ENCODE results near the gene CENPN. TPM values are rescaled to one million over a fixed set of nuclear protein-coding genes. Genes with fewer than 3 reads are reported as not detected.

Gene CENPN
- total RNA-seq, 1 donor from 2014 or later: 5.3 TPM

DNA sequence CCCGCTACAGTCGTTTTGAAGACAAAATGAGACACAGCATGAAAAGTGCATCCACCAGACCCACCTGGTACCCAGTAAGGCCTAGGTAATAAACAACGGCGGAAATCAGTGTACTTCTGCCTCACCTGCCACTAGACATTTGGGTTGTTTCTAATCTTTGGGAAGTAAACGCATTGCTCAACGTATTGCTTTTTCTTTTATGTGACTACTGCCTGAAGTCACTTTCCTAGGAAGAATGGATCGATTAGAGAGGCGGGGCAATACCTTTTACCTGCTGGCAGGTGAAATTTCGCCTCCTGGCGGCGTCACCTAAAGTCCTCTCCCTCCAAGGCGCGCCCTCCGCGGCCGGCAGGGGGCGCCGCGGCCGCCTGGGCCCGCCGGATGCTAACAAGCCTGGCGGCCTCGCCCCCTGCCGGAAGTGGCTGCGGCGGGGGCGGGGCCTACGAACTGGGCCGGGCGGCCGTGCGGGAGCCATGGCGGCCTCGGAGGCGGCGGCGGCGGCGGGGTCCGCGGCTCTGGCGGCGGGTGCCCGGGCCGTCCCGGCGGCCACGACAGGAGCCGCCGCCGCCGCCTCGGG, 28.5 kb downstream of the CENPN start, which contains the start of gene ATMIN:
Gene ATMIN (plus strand): TSS at position 445 of the 577 bp plus-strand sequence. CDS start 29 bp downstream, at position 474.
- peak; percentile 32 for DNase-seq

DNA sequence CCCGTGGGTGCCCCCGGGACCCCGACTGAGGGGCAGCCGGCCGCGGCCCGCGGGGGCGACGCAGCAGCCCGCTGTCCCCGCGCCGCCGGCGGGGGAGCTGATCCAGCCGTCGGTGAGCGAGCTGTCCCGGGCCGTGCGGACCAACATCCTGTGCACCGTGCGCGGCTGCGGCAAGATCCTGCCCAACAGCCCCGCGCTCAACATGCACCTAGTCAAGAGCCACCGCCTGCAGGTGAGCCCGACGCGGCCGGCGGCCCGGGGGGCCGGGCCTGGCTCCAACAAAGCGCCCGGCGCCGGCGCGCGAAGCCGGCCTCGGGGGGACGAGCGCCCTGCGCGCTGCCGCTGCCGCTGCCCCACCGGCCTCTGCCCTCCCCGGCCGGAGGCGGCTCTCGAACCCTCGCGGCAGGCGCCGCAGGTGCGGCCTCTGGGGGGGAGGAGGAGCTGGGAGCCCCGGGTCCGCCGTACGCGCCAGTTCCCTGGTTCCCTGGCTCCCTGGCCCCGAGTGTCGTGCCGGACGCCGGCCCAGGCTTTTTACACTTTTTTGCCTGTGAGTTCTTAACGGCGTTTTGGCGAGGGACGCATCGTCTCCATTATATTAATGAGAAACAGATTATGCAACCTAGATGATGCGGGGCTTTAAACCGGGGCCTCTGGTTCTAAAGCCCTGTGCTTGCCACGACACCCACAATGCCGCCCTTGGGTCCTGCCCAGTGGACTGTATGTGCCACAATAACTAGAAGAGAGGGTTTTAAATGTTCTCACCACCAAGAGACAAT, 29.1 kb downstream of the CENPN start:
- DNase-seq: no peak

DNA sequence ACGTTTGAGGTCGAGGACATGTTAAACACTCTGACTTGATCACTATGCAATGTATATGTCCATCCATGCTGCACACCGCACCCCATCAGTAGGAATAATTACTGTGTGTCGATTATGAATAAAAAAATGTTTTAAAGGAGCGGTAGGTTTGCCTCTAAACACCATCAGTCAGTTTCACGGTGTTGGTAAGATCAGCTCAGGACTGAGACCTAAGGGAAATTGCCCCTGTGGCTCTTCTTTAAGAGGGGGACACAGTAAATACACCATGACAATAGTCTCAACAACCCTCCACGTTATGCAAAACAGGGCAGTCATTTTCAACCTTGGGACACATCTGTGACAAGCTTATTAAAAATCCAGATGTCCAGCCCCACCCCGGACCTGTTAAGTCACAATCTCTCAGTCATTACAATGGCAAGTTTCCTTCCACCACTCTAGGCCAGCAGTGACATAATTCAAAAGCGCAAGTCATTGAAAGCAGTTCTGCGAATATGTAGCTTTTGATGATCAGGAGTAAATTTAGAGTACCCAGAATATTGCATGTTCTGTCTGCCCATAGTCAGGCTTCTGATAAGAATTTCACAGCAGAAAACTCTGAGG, 29.8 kb downstream of the CENPN start:
- DNase-seq: no peak

DNA sequence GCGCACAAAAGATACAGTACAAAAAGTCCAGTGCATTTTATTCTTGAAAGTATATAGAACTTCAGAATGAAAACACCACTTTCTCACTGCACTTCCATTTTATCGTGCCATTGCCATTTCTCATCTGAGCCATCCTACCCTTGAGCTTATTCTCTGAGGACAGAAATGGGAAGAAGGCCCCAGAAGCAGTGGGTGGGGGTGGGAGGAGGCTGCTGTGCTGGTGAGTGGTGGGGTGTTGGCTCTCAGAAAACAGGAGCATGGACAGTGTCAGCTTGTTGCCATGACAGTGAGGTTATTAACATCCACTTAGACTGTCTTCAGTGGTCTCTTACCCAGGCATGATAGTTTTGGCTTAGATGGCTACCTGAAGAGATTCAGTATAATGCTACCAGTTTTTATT, 33.1 kb downstream of the CENPN start:
- no peak for DNase-seq

DNA sequence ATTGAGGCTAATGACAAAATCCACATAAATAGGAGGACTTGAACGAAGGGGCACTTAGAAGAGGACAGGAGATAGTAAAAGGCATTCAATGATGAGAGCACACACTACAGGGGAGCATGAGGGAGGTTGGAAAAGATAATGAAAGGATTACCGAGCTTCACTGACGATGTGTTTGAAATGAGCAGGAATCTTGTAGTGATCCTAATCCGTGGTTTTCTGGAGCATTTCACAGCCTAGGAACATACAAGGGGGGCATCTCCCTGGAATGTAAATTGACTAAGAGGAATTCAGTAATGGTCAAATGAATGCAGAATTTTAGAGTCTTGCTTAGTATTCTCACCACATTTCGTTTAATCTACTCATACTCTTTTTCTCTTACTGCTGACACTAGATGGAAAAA, 33.8 kb downstream of the CENPN start:
- DNase-seq: no peak

DNA sequence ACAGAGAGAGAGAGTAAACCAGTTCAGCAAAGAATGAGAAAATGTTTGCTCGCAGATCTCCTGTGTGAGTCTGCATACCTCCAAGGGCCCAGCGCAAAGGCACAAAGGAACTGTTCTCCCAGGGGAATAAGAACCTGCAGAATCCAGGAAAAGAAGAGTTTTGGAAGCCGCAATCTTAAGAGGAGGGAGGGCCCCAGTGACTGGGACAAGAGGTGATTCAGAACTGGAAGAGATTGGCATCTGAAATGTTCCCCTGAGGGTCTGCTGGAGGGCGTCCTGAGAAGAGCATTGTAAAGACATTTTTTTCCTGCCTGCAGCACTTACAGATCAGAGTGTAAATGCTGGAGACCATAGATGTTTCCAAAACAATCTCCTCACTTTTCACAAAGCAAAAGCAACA, 34.7 kb downstream of the CENPN start:
- no peak for DNase-seq

DNA sequence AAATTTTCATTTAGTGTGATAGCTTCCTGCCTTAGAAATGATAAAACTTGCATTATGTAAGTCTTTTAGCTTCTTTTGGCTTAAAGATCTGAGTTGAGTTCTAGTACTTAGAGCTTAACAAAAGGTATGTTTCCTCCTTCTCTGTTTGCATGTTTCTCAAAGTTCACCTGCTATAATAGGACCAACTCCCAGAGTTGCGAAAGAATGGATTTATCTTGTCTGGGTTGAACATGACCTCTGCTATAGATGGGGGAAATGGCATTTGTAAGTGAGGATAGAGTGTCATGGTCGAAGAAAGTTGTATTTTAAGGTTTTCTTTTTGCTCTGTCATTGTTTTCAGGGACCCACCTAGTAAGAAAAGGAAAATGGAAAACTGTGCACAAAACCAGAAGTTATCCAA, 35.8 kb downstream of the CENPN start:
- DNase-seq: no peak

DNA sequence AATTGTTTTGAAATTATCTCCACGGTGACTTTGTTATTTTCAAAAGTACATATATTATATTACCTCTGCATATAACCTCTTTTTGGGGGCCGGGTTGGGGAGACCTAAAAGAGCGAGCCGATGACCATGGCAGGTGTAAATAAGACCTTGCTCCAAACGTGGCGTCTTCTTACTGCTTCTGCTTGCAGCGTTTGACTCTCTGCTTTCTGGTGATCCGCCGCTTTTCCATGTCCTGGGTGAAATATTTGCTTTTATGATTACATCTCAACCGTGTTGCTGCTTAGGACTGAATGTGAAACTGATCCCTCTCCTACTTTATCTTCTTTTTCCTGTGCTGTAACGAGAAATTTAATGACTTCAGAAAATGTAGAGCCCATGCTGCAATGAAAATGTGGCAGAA, 46.7 kb downstream of the CENPN start:
- no peak for DNase-seq

DNA sequence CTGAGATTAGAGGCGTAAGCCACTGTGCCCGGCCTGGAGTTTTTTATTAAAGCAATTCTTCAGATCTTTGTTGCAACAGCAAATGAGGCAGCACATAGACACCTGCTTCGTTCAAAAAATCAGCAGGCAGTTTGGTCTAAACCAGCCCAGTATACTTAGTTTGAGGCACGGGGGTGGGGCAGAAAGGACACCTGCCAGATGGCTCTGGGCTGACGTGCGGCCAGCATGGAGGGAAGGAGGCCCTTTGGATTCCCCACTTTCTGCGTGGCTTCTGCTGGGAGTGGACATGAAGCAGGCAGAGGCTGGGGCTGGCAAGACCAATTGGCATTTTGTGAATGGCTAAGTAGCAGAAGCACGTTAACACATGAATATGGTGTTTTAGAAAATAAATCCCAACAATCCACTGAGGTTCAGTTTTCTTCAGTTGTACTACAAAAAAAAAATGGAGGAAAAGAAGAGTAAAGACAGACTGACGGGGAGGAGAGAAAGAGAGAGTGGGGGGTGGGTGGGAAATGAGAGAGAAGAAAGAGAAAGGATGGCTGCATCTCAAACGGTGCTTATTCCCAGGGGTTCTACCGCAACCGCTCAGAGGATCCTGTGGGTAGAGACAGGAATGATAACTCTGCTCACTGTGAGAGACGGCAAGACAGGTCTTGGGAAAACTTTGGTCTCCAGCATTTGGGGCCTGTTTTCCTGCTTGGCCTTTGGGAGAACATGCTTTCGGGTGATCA, 53.7 kb downstream of the CENPN start:
- DNase-seq: no peak

DNA sequence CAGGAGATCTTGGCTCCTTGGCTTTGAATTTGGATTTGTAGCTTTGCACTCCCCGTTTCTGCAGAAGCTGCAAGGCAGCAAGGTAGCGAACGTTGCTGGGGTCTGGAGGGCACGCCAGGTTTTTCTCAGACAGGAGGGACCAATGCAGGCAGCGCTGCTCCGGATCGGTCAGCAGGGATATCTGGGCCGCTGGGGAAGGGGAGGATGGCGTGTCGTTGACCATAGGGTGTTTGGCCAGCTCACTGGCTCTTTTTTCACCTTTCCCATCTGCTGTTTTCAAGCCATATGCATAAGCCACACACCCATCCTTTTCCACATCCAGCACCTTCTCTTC, 54.3 kb downstream of the CENPN start:
- DNase-seq: no peak

DNA sequence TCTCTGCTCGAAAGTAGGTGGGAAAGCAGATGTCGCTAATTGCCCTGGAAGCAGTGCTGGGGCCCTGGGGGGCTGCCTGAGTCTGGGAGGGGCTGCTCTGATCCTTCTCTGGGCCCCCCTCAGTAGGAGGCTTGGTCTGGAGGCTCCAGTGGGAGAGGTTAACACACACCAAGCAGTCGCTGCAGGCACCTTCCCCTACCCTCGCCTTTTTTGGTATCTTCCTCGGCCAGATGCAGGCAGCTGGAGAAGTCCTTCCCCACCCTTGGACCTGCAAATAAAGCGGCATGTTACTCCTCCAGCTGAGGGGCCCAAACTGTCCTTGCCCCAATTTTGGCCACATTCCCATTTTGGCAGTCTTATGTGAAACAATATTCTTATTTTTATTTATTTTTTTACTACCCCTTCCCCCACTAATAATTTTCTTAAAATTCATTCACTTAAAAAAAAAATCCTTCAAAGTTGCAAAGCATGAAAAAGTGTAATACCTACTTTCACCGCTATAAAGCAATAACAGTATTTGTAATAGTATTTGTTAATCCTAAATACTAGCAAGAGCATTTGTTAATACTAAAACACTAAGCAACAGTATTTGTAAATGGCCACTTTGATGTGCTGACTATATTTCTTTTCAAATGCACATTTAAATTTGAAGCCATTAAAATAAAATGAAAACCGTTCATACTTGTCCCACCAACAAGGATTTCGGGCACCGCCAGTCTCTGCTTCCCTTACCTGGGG, 55.0 kb downstream of the CENPN start:
- no peak for DNase-seq

DNA sequence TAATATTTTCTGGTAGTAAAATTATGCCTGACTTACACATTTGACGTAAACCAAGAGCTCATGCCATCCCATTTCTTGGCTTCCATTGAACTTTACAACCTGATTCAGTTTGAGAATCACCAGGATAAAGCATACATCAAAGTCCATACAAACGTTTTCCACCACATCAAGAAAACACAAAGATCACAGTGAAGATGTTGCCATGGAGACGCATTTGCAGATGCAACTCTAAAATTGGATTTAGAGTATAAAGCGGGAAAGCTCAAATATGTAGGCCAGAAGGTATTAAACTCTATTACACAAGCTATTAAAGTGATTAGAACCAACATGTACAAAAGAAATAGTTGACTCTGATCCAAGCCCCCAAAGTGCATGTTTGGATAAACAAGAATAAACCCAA, 59.7 kb downstream of the CENPN start:
- no peak for DNase-seq

DNA sequence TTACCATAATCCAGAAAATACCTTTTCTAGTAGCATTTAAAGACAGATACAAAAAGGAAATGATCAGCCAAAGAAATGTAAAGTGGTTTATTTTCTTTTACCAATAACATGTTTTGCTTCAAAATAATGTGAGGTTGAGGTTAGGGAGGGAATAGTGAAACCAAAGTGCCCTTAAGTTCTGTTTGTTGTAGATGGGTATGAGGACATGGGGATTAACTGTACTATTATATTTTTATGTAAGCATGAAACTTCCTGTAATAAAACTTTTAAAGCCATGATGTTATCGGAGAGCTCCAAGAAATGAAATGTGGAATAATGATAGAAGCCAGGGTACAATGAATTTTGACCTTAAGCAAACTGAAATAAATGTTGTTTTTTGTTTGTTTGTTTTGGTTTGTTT, 60.2 kb downstream of the CENPN start:
- DNase-seq: no peak

DNA sequence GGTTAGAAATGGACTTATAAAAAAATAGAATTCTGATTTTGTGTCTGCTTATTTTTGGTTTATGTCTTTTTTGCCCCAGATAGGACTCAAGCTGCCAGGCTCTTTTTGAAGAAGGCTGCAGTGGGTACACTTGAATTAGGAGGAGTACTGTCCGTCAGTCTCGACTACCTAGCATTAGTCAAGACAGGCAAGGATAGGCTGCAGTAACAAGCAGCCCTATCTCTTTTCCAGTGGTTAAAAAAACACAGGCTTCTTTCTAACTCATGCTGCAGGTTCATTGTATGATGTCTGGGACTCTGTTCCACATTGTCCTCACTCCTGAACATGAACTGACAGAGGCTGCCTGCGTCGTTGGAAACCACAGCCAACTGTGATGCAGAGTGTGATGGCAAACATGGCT, 62.0 kb downstream of the CENPN start:
- DNase-seq: no peak

DNA sequence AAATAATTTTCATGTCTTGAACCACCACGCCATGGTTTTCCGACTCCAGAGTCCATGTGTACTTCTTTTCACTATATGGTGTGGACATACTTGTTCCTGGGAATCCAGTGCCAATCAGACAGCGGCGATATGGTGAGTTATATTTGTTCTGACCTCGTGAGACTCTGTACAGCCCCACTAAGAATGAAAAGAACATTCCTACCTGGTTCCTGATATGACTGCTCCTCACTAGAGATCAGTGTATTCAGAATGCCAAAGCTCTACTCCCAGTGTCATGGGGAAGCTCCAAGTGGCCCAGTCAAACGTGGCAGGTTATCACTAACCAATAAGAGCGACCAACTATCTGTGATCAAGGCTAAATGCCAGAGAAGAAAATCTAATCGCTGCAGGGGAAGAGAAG, 64.0 kb downstream of the CENPN start:
- DNase-seq: no peak

DNA sequence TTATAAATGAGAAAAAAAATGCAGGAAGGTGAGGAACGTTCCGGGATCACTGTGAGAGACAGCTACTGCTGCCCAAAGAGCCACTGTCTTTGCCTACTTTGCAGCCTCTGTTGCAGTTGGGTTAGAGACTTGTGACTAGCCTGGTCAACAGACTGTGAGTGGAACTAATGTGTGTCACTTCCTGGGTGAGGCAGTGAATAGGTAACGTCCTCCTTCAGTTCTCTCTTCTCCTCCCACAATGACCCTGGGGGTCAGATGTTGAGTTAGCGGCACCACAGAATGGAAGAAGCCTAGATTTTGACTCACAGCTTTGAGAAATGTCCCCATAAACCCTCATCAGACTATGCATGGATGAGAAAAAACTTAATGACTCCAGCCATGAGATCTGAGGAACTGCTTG, 64.8 kb downstream of the CENPN start:
- no peak for DNase-seq

DNA sequence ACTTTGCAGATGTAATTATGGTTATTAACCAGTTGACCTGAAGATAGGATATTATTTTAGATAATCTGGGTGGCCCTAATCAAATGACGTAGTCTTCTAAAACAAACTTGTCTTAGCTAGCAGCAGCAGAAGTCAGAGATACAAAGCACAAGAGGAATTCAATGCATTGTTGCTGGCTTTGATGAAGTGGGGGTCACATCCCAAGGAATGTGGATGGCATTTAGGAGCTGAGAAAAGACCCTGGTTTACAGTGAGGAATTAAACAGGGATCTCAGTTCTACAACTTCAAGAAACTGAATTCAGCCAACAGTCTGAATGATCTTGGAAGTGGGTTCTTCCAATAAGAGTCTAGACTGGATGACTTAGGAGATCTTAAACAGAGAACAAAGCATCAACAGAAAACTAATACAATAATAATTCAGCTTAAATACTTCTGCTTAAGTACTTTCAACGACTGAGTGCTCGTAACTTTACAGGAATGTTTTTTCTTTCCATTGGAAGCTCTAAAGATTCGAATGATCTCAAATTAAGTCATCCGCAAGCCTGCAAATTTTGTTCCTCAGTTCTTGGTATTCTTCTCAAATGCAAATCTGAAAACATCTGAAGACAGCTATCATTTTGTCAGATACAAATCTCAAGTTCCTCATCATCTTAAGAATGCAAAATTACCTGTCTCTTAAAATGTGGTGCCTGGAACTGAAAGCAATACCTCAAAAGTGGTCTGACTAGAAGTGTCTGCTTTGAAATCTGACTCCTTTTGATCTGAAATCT, 66.7 kb downstream of the CENPN start:
- DNase-seq: no peak

DNA sequence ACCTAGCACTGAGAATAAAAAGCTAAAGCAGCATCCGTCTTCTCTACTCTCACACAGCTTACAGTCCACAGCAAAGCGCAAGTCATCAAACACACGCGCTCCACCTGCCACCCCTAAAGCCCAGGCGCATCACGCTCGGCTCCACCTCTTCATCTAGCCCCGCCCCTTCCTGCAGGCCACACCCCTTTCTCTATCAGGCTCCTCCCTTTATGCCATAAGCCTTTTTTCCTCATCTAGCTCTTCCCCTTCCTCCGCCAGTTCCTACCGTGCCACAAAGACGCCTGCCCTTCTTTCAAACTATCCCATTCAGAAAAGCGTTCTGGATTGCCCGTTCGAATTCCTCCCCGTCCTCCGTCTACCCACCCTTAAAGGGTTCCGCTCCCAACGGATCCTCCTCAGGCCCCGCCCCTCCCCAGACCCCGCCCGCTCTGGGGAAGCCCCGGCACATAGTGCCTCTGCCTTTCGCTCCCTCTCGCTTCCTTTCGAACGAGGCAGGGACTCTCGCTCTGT, 69.6 kb downstream of the CENPN start:
- DNase-seq: peak; percentile 98

DNA sequence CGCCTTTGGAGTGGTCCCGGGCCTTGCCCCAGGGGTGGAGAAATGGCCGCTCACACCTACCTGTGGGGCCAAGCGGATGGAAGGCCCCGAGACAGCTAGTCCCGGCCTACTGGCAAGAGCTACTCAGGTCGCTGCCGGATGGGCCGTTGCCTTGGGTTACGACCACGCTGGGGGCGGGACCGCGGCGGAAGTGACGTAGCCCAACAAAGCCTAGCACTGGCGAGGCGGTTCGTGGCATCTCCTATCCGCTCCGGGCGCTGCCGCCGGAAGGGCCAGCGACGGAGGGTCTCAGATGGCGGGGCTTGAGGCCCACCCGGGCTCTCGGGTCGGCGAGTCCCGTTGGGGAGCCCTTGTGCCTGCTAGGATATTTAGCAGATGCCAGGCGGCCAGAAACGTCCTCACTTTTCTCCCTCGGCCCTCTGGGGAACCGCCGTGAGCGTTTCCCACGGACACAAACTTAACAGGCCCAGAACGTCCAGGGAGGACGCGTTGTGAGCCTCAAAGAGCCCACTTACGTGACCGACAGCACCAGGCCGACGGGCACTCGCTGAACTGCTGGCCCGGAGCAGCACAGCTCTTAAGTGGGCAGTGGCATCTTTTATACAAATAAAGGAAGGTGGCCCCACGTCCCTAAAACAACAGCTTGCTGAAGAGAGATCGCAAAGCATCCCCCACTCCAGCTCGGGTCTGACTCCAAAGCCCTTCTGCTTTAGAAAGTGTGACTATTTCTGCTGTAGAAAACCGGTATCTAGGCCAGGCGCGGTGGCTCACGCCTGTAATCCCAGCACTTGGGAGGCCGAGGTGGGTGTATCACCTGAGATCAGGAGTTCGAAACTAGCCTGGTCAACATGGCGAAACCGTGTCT, 70.3 kb downstream of the CENPN start, which contains the start of gene C16orf46:
Gene C16orf46 (minus strand): TSS at position 163 of the 865 bp plus-strand sequence. CDS start 13,283 bp downstream, outside the sequence.
- DNase-seq: peak; percentile 98

DNA sequence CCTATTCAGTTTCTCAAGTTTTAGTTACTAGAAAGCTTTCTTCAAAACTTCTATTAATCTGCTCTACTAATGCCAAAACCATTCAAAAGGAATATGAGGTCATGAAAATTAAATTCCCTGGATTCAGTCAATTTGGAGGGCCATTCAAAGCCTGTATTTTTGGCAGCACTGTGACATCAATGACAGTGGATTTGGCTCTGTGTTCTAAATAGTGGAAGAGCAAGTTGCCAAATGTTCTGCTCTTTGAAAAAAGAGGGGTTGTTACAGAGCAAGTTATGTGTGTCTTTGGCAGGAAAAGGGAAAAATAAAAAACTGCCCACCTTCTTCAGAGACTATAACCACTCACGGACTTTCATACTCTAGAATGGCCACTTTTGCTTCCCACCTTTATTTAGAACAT, 73.2 kb downstream of the CENPN start:
- DNase-seq: no peak

Data from occipital lobe (tissue), 2 donors.